ENCODE results near the gene TCEAL4. TPM values are rescaled to one million over a fixed set of nuclear protein-coding genes. Genes with fewer than 3 reads are reported as not detected.
A peak's percentile ranks its signal among the peaks of the same experiment; 100 is the strongest.

TCEAL4 gene
- total and polyA plus RNA-seq, 2 of the 13 experiments (the other 11 are each of a cell fraction or from before 2014, with no cell fraction given) = 12.6 to 31.0 TPM

- no peak for TF ChIP-seq ZNF83 (CRISPR knock-in tag; IDR thresholded peaks at IDR 0.05; ENCODE audit: borderline replicate concordance)
- no peak for TF ChIP-seq ZNF670 (CRISPR knock-in tag; IDR thresholded peaks at IDR 0.05; ENCODE audit: borderline replicate concordance)
- TF ChIP-seq NCOA2 (CRISPR knock-in tag; IDR thresholded peaks at IDR 0.05) = 0 out of 2 replicates have a peak, but pooled peaks have one; percentile 10
- TF ChIP-seq KMT2A (CRISPR knock-in tag; IDR thresholded peaks at IDR 0.05) = no peak
- no peak for TF ChIP-seq ARNT (IDR thresholded peaks at IDR 0.05)
- TF ChIP-seq SRSF4 (IDR thresholded peaks at IDR 0.05; ENCODE audit: low read depth, low read length, poor library complexity, severe bottlenecking) = no peak
- TF ChIP-seq MNT (IDR thresholded peaks at IDR 0.05) = no peak
- TF ChIP-seq RNF219 (CRISPR knock-in tag; IDR thresholded peaks at IDR 0.05) = no peak
- TF ChIP-seq SP140L (CRISPR knock-in tag; IDR thresholded peaks at IDR 0.05; ENCODE audit: borderline replicate concordance) = no peak
- TF ChIP-seq HHEX (CRISPR knock-in tag; IDR thresholded peaks at IDR 0.05) = no peak
- no peak for TF ChIP-seq ZNF17 (CRISPR knock-in tag; IDR thresholded peaks at IDR 0.05)
- no peak for TF ChIP-seq FOXO1 (CRISPR knock-in tag; IDR thresholded peaks at IDR 0.05)
- TF ChIP-seq ZNF75D (CRISPR knock-in tag; IDR thresholded peaks at IDR 0.05; ENCODE audit: borderline replicate concordance) = no peak
- TF ChIP-seq PTBP1 (IDR thresholded peaks at IDR 0.05; ENCODE audit: low read depth, low read length, poor library complexity, severe bottlenecking) = no peak
- TF ChIP-seq ZNF674 (CRISPR knock-in tag; IDR thresholded peaks at IDR 0.05; ENCODE audit: low read depth) = no peak
- TF ChIP-seq ATF7 (IDR thresholded peaks at IDR 0.05) = no peak
- no peak for TF ChIP-seq ATF7 (CRISPR knock-in tag; IDR thresholded peaks at IDR 0.05)
- TF ChIP-seq TSC22D2 (CRISPR knock-in tag; IDR thresholded peaks at IDR 0.05; ENCODE audit: borderline replicate concordance) = no peak
- no peak for TF ChIP-seq MAFK (conservative IDR thresholded peaks at IDR 0.05 in 1 of 2, IDR thresholded peaks at IDR 0.05 in 1 of 2; ENCODE audit: low read length in 2 of 2)
- TF ChIP-seq ZSCAN5A (CRISPR knock-in tag; IDR thresholded peaks at IDR 0.05; ENCODE audit: borderline replicate concordance) = no peak
- TF ChIP-seq DPF2 (CRISPR knock-in tag; IDR thresholded peaks at IDR 0.05; ENCODE audit: borderline replicate concordance, low read depth) = no peak
- TF ChIP-seq ATF2 (CRISPR knock-in tag; IDR thresholded peaks at IDR 0.05) = no peak
- no peak for TF ChIP-seq MTF2 (CRISPR knock-in tag; IDR thresholded peaks at IDR 0.05; ENCODE audit: borderline replicate concordance)
Measured at GRCh38 chrX:103629318-103630170, 44.2 kb downstream of the TCEAL4 start (continued).

All from HepG2 (cell line).